ENCODE data around the gene ADGRG6.

GRCh38 chr6:142359271-142359960, 57.6 kb downstream of the ADGRG6 start:
- TF ChIP-seq, protein P1, sequence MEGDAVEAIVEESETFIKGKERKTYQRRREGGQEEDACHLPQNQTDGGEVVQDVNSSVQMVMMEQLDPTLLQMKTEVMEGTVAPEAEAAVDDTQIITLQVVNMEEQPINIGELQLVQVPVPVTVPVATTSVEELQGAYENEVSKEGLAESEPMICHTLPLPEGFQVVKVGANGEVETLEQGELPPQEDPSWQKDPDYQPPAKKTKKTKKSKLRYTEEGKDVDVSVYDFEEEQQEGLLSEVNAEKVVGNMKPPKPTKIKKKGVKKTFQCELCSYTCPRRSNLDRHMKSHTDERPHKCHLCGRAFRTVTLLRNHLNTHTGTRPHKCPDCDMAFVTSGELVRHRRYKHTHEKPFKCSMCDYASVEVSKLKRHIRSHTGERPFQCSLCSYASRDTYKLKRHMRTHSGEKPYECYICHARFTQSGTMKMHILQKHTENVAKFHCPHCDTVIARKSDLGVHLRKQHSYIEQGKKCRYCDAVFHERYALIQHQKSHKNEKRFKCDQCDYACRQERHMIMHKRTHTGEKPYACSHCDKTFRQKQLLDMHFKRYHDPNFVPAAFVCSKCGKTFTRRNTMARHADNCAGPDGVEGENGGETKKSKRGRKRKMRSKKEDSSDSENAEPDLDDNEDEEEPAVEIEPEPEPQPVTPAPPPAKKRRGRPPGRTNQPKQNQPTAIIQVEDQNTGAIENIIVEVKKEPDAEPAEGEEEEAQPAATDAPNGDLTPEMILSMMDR (IDR thresholded peaks at IDR 0.05; ENCODE audit: insufficient read depth, low read length, poor library complexity, severe bottlenecking), result no peak
- no peak for TF ChIP-seq EZH2phosphoT487 (conservative IDR thresholded peaks at IDR 0.05; ENCODE audit: low read length)
